Fibroblast of skin of left biceps (primary cell): ENCODE results near the gene FABP6.
"Not testable (repeated sequence)": the region's sequence is repeated elsewhere in the genome, so short reads cannot be mapped to it uniquely, and the experiment has no call there.

ENCODE experiments used
- DNase-seq, 2 experiments: peaks; one replicate each; pipeline ENCODE4 v3.0.0-alpha.2; 2013; ENCODE audit warnings: low read depth in 2 of 2

The FABP6 gene

DNA sequence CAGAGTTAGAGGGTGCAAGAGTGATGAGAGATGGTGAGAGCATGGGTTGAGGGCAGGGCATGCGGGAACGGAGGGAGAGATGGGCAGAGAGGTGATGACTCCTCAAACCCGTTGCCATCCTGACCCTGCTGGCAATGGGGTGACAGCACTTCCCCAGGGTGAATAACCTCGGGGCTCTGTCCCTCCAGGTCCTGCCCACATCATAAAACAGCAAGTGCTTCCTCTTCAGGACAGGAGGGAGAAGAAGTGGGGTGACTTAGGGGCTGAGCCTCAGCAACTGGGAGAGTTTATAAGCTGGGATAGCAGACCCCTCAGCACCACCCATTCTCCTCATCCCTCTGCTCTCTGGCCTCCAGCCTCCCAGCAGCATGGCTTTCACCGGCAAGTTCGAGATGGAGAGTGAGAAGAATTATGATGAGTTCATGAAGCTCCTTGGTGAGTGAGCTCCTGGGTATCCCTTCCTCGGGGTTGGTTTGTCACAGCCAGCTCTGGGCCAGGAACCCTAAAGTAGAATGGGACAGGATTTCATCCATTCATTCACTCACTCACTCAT, at the start of gene FABP6:
Gene FABP6 (plus strand): TSS at position 317 of the 553 bp plus-strand sequence. CDS start 52 bp downstream, at position 369.
- DNase-seq = no peak

- no peak for DNase-seq
Measured at GRCh38 chr5:160180931-160181330, 48.4 kb upstream of the FABP6 start.

- no peak for DNase-seq
Measured at GRCh38 chr5:160181965-160182622, 47.2 kb upstream of the FABP6 start.

- DNase-seq = no peak
Measured at GRCh38 chr5:160183075-160183474, 46.2 kb upstream of the FABP6 start.

DNA sequence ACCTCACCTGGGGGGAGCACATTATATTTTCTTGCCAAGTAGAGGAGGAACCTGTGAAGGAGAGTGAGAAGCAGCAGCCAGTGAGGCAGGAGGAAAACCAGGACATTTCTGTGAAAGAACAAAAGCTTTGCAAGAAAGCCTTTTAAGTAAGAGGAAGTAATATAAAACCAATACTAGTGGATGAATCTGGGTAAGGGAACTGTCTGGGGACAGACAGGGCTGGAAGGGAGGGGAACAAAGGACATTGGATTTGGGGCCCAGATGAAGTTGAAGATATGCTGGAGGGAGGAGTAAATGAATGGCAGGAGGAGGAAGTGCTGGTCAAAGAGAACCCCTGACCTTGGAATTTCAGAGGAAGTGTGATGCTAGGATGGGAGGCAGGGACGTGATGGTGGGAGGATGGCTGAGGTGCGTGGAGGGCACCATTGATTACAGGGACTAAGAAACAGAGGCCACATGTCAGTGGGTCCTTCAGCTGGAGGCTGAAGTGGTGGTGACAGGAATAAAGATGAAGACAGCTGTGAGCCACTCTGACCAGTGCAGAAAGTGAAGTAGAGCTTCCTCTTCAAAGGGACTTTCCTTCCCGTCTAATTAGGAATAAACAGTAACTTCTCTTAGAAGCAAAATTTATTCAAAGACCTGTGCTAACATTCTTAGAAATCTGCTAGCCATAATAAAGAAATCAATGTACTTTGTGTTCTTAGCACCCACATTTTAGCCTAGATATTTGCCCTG, 43.5 kb upstream of the FABP6 start:
- no peak for DNase-seq

DNA sequence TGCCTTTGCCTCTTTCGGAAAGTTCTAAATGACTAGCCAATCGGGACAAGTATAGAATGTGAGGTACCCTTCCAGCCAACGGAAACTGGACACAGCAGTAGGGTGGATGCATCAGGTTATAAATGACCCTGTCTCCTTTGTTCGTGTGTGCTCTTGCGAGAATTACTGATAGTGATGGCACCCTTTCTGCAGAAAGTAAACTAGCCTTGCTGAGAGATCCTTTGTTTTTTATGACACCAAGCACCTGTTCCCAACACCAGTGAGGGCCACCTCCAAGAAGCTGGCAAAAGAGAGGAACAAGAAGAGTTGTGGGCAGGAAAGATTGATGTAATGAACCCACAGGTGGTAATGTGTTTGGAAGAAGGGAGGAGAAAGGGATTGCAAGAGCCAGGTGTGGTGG, 42.8 kb upstream of the FABP6 start:
- no peak for DNase-seq

DNA sequence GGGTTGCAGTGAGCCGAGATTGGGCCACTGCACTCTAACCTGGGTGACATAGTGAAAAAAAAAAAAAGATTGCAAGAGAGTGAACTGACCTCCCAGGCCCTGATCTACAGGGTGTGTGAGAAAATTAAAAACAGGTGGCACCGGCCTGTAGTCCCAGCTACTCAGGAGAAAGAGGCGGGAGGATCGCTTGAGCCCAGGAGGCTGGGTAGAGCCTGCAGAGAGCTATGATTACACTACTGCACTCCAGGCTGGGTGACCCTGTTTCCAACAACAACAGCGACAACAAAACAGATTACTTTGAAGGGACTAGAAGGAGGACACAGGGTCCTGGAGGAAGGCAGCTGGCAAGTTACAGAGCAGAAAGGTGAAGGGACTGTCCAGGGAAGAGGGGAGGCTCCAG, 42.2 kb upstream of the FABP6 start:
- no peak for DNase-seq

GRCh38 chr5:160188141-160189015, 40.9 kb upstream of the FABP6 start:
- DNase-seq = peak in 1 of 2 experiments; percentile 40

DNA sequence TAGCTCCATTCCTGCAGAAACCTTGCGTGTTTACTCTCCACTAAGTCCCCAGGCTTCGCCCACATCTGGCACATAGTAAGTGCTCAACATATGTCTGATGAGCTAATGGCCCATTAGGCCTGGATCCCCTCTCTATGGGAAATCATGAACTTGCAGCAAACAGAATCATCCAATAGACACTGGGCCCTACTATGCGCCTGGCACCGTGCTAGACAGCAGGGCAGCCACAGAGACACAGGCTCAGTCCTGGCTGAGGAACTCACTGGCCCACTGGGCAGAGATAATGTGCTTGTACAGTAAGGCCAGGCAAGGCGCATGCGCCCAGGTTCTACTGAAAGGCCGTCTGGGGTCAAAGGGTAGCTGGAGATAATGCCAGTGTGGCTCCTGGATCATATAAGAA, 36.9 kb upstream of the FABP6 start:
- no peak for DNase-seq

DNA sequence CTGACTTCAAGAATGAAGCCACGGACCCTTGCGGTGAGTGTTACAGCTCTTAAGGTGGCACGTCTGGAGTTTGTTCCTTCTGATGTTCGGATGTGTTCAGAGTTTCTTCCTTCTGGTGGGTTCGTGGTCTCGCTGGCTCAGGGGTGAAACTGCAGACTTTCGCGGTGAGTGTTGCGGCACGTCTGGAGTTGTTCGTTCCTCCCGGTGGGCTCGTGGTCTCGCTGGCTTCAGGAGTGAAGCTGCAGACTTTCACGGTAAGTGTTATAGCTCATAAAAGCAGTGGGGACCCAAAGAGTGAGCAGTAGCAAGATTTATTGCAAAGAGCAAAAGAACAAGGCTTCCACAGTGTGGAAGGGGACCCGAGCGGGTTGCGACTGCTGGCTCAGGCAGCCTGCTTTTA, 36.2 kb upstream of the FABP6 start:
- DNase-seq = not testable (repeated sequence)

- DNase-seq = not testable (repeated sequence)
Measured at GRCh38 chr5:160193790-160194189, 35.5 kb upstream of the FABP6 start.

DNA sequence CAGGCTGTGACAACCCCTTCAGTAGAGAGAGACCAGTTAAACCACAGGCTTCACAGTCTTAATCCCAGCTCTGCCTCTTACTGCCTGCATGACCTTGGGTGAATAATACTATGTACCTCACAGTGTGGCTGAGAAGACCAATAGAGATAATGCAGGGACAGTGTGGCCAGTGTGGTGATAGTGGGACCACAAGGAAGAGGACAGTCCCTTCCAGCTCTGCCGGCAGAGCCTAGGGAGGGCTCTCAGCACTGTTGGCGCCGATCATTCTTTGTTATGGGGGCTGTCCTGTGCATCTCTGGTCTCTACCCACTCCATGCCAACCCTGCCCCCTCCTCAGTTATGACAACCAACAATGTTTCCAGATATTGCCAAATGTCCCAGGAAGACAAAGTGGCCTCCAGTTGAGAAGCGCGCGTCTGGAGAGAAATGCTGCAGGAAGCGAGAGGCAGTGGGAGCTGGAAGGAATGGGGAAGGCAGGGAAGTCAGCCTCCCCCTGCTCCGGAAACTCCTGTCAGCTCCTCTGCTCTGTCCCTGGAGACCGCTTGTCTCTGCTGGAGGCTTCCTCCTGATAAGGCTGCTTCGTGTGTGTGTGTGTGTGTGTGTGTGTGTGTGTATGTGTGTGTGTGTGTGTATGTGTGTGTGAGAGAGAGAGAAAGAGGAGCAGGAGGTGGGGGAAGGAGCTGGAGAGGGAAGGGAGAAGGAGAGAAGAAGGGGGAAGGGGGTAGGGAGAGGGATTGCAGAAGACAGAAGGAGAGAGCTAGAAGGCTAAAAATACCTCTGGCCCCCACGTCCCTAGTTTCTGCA, 31.8 kb upstream of the FABP6 start:
- DNase-seq = peak; percentile 64 to 72

DNA sequence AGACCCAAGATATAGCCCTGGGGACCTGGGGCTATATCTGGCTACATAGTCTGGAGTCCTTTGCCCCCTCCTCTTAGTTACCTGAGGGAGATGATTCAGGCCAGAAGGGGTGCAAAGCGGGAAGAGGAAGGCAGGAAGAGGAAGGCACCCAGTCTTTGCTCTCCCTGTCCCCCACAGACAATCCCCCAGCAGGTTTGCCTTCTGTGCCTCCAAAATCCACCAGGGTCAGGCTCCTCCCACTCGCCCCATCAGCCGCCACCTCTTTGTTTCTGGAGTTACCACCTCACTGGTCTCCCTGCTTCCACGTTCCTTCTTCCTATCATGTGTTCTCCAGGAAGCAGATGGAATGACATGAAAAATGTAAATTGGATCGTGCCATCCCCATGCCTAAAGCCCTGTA, 31.2 kb upstream of the FABP6 start:
- DNase-seq = no peak

GRCh38 chr5:160198841-160199409, 30.4 kb upstream of the FABP6 start:
- no peak for DNase-seq

GRCh38 chr5:160199410-160199911, 29.8 kb upstream of the FABP6 start:
- DNase-seq = no peak

DNA sequence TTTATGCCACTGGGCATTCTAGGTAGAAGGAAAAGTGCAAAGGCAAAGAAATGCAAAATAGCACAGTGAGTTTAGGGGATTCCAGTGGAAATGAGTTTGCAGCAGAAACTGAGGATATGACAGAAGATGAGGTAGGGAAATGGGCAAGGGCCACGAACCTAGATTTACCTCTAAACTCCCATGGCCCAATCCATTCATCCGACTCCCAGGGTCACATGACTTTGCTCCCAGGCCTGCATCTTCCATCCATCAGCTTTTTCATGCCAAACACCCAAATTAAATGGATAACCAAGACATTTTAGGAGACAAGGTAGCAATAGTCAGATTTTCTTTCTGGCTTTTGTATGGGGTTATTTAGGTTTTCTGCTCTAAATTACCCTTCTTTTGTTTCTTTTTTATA, 22.2 kb upstream of the FABP6 start:
- no peak for DNase-seq

DNA sequence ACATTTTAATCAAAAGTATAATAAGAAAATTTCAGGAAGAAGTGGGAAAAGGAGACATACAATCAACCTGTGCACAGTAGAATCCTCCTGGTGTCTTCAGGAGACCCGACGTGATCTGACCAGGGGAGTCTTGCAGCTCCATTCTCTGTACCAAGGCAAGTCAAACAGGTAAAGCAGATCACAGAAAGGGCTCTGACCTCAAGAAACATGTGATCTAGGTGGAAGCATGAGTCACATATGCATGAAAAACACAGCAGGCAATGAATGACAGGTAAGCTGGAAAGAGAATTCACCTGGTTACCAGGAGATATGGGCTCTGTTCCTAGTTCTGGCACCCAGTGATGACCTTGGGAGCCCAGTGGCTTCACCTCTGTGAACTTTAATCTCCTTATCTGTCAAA, 19.4 kb upstream of the FABP6 start:
- no peak for DNase-seq

DNA sequence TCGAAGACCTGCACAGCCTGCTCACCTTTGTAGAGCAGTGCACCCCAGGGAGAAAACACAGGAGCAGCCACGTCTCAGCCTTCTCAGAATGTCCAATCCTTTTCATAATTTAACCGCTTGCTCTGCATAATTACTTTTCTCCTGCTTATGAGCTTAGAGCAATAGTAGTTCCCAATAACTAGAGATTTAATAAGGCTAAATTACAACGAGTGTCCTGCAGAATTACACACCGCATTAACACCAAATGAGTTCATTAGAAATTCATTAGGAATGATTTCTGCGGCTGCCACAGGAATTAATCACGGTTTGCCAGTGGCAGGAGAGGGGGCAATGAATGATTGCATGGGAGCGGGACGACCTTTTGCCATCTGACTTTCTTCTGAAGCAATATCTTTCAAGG, 18.7 kb upstream of the FABP6 start:
- DNase-seq = no peak

- no peak for DNase-seq
Measured at GRCh38 chr5:160211352-160211751, 18.0 kb upstream of the FABP6 start.

GRCh38 chr5:160213537-160213936, 15.8 kb upstream of the FABP6 start:
- no peak for DNase-seq

DNA sequence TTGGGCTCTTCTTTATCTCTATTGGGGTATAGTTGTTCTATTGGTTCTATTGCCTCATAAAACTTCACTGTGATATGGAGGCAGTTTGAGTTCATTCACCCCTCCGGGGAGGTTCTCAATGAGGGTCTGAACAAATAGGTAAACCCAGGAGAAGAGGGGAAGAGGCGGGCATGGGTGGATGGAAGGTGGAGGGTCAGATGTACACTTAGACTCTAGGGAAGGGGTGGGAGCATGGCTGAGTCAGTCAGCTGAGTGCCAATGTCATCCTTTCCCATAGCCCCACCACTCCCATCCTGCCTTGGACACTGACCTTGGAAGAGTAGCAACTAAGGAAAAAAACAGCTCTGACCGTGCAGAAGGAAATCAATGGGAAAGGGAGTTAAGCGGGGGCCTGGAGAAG, 9.9 kb upstream of the FABP6 start:
- no peak for DNase-seq
